ENCODE measurements around the gene TMEM86A.

- TF ChIP-seq EZH2 (IDR thresholded peaks at IDR 0.05; ENCODE audit: insufficient read depth, poor library complexity, severe bottlenecking) = no peak
- no peak for TF ChIP-seq EZH2phosphoT487 (IDR thresholded peaks at IDR 0.05; ENCODE audit: insufficient read depth, low read depth)
Observed at GRCh38 chr11:18739685-18740084, 41.1 kb downstream of the TMEM86A start.
